ACC112 (cell line): ENCODE results near the gene SREBF2.

ENCODE experiments used
- H2AFZ ChIP-seq: fragments of 200-600 bp; sonication (generic); one replicate; pipeline ENCODE4 v1.6.0; 2017; ENCODE audit warnings: antibody characterized with exemption, low read length; ENCODE audit not compliant: unreplicated experiment
- H3K27ac ChIP-seq: fragments of 200-600 bp; sonication (generic); 2 replicates; pipeline ENCODE4 v1.5.1; 2014; ENCODE audit warnings: low read depth, mild to moderate bottlenecking, antibody characterized with exemption, low read length, moderate library complexity
- H3K27me3 ChIP-seq: fragments of 200-600 bp; sonication (generic); 2 replicates; pipeline ENCODE4 v1.6.1; 2014; ENCODE audit warnings: mild to moderate bottlenecking, antibody characterized with exemption, low read length, moderate library complexity, mixed read lengths; ENCODE audit not compliant: insufficient read depth
- H3K36me3 ChIP-seq: fragments of 200-600 bp; sonication (generic); 2 replicates; pipeline ENCODE4 v1.6.1; 2016; ENCODE audit warnings: mild to moderate bottlenecking, antibody characterized with exemption, low read length, moderate library complexity, mixed read lengths; ENCODE audit not compliant: insufficient read depth
- H3K4me1 ChIP-seq: fragments of 200-600 bp; sonication (generic); one replicate; pipeline ENCODE4 v1.6.1; 2016; ENCODE audit warnings: low read length, mixed read lengths; ENCODE audit not compliant: insufficient read depth, unreplicated experiment, control insufficient read depth
- H3K4me3 ChIP-seq: fragments of 200-600 bp; sonication (generic); 2 replicates; pipeline ENCODE4 v1.5.1; 2014; ENCODE audit warnings: mild to moderate bottlenecking, low read depth, low read length
- H3K79me2 ChIP-seq: fragments of 200-600 bp; sonication (generic); one replicate; pipeline ENCODE4 v1.6.0; 2016; ENCODE audit warnings: low read length; ENCODE audit not compliant: control insufficient read depth, unreplicated experiment, insufficient read depth

The SREBF2 gene

GRCh38 chr22:41844036-41844435 lies 11.1 kb downstream of the SREBF2 start:
- H3K4me1 ChIP-seq, result no peaks in the 10 kb centered on the region

GRCh38 chr22:41844513-41844912 lies 11.6 kb downstream of the SREBF2 start:
- H2AFZ ChIP-seq, result no peak overlapping the region
- H3K27ac ChIP-seq, result no peak overlapping the region
- H3K4me1 ChIP-seq, result no peaks in the 10 kb centered on the region
- H3K79me2 ChIP-seq, result peaks cover 39% of the 10 kb centered on the region
- no peaks in the 10 kb centered on the region for H3K36me3 ChIP-seq
- H3K27me3 ChIP-seq, result no peaks in the 10 kb centered on the region
- no peak overlapping the region for H3K4me3 ChIP-seq

More at GRCh38 chr22:41844036-41844435, 11.1 kb downstream of the SREBF2 start:
- Histone ChIP-seq H3K36me3 (no peaks in the 10 kb centered on the region), H3K27me3 (no peaks in the 10 kb centered on the region), H3K79me2 (peaks cover 41% of the 10 kb centered on the region), H3K4me3 (no peak overlapping the region), H2AFZ (no peak overlapping the region), H3K27ac (no peak overlapping the region)

- Histone ChIP-seq H2AFZ (no peak overlapping the region), H3K36me3 (no peaks in the 10 kb centered on the region), H3K27me3 (no peaks in the 10 kb centered on the region), H3K79me2 (peaks cover 39% of the 10 kb centered on the region), H3K4me1 (no peaks in the 10 kb centered on the region), H3K27ac (no peak overlapping the region), H3K4me3 (no peak overlapping the region)
These were observed 12.7 kb downstream of the SREBF2 start for GRCh38 chr22:41845380-41846267.

GRCh38 chr22:41846268-41846987 lies 13.5 kb downstream of the SREBF2 start:
- Histone ChIP-seq H2AFZ (no peak overlapping the region), H3K27ac (no peak overlapping the region), H3K36me3 (no peaks in the 10 kb centered on the region), H3K4me3 (no peak overlapping the region), H3K4me1 (no peaks in the 10 kb centered on the region), H3K27me3 (no peaks in the 10 kb centered on the region), H3K79me2 (peaks cover 39% of the 10 kb centered on the region)

- Histone ChIP-seq H3K27me3 (no peaks in the 10 kb centered on the region), H2AFZ (no peak overlapping the region), H3K36me3 (no peaks in the 10 kb centered on the region), H3K79me2 (peaks cover 36% of the 10 kb centered on the region), H3K4me1 (no peaks in the 10 kb centered on the region), H3K27ac (no peak overlapping the region), H3K4me3 (no peak overlapping the region)
These were observed 14.4 kb downstream of the SREBF2 start for GRCh38 chr22:41847300-41847699.

- Histone ChIP-seq H3K36me3 (no peaks in the 10 kb centered on the region), H3K4me1 (no peaks in the 10 kb centered on the region), H3K27ac (no peak overlapping the region), H3K79me2 (peaks cover 33% of the 10 kb centered on the region), H3K4me3 (no peak overlapping the region), H2AFZ (no peak overlapping the region), H3K27me3 (no peaks in the 10 kb centered on the region)
These were observed 15.6 kb downstream of the SREBF2 start for GRCh38 chr22:41848468-41848867.

- Histone ChIP-seq H3K79me2 (peaks cover 9% of the 10 kb centered on the region), H3K27ac (no peak overlapping the region), H3K36me3 (no peaks in the 10 kb centered on the region), H3K27me3 (no peaks in the 10 kb centered on the region), H3K4me1 (peaks cover 22% of the 10 kb centered on the region), H2AFZ (no peak overlapping the region), H3K4me3 (no peak overlapping the region)
These were observed 23.6 kb downstream of the SREBF2 start for GRCh38 chr22:41856469-41856868.

- Histone ChIP-seq H3K36me3 (no peaks in the 10 kb centered on the region), H3K4me1 (peaks cover 27% of the 10 kb centered on the region), H3K27me3 (no peaks in the 10 kb centered on the region), H2AFZ (no peak overlapping the region), H3K79me2 (peaks cover 9% of the 10 kb centered on the region), H3K27ac (0 out of 2 replicates have a peak overlapping the region, but pooled peaks have one; percentile 34), H3K4me3 (no peak overlapping the region)
These were observed 24.4 kb downstream of the SREBF2 start for GRCh38 chr22:41857155-41857859.

- peaks cover 10% of the 10 kb centered on the region for H3K79me2 ChIP-seq
- no peaks in the 10 kb centered on the region for H3K27me3 ChIP-seq
- H3K27ac ChIP-seq, result 0 out of 2 replicates have a peak overlapping the region, but pooled peaks have one; percentile 16
- no peak overlapping the region for H2AFZ ChIP-seq
- H3K4me3 ChIP-seq, result no peak overlapping the region
- no peaks in the 10 kb centered on the region for H3K36me3 ChIP-seq
- peaks cover 33% of the 10 kb centered on the region for H3K4me1 ChIP-seq
These were observed 24.9 kb downstream of the SREBF2 start for GRCh38 chr22:41857860-41858199.

GRCh38 chr22:41862160-41862529 lies 29.2 kb downstream of the SREBF2 start:
- Histone ChIP-seq H3K79me2 (peaks cover 14% of the 10 kb centered on the region), H3K4me3 (no peak overlapping the region), H2AFZ (no peak overlapping the region), H3K4me1 (peaks cover 33% of the 10 kb centered on the region), H3K27me3 (no peaks in the 10 kb centered on the region), H3K27ac (peak overlapping the region; percentile 36), H3K36me3 (no peaks in the 10 kb centered on the region)
